ENCODE measurements around the gene ENTPD8.
A peak's percentile ranks its signal among the peaks of the same experiment; 100 is the strongest.
"Not testable (repeated sequence)": the region's sequence is repeated elsewhere in the genome, so short reads cannot be mapped to it uniquely, and the experiment has no call there.

ENTPD8 gene

DNA sequence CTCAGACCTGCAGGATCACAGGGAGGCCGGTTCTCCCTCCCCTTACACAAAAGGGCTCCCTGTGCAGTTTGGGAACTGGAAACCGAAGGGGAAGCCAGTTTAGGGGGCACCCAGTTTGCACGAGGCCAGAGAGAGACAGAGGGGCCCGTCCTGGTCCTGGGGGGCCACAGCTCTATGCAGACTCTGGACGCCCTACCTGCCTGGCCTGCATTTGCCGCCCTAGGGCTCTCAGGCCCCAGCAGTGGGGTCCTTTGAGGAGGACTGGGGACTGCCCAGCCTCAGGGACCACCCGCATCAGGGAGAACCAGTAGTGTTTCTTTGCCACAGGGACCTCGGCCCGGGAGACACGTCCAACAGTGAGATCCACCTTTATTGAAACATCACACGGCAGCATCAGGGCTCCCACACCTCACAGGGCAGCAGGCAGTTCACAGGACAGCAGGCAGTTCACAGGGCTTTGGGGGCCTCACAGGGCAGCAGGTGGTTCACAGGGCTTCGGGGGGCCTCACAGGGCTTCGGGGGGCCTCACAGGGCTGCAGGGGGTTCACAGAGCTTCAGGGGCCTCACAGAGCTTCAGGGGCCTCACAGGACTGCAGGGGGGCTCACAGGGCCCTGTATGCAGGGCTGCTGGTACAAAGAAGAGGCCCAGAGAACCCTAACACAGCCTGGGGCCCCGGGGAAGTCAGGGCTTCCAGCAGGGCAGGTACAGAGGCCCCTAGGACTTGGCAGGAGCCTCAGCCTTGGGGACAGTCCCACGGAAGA, 18.6 kb upstream of the ENTPD8 start:
- DNase-seq (ENCODE audit: insufficient read length, low spot score), result no peak
- FAIRE-seq, result no peak

GRCh38 chr9:137459152-137459600, 18.0 kb upstream of the ENTPD8 start, which contains the start of gene NSMF:
TSS of gene NSMF (minus strand) at chr9:137459334. CDS start at chr9:137459102, 232 bp downstream.
- DNase-seq (ENCODE audit: insufficient read length, low spot score) (peak; percentile 100), FAIRE-seq (peak; percentile 84)

DNA sequence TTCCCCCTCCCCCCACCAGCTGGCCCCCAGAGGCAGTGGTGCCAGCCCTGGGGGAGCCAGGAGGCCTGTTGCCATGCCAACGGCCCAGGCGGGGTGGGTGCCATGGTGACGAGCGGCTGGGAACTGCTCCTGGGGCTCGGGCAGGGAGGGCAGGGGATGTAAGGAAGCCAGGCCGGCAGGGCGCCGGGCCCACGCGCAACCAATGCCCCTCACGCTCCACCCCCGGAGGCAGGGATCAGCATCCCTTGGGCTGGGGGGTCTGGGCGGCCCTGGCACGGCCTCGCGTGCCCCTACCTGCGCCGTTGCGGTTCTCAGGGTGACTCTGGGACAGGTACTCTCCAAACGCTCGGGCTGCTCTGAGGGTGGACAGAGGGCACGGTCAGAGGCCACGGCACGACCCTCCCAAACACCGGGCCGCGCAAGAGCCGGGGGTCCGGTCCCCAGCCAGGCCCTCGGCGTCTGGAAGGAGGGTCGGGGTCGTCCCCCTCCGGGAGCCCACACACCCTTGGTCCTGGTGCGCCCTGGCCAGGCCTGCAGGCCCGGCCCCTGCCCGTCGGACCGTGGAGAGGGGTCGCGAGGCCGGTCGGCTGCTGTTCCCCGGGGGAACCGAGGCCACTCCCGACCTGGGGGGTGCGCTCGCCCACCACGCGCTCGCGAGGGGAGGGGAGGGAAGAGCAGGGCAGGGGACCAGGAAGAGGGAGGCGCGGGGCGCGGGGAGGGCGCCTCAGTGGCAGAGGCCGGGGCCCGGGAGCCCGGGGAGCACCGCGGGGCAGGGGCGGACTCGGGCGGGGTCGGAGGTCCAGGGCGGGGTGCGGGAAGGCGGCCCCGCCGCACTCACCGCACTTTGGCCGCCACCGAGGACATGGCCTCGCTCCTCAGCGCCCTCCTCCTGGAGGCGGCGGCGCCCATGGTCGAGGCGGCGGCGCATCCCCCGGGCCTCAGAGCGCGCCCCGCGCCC, 17.3 kb upstream of the ENTPD8 start:
- DNase-seq (ENCODE audit: insufficient read length, low spot score), result peak; percentile 44

DNA sequence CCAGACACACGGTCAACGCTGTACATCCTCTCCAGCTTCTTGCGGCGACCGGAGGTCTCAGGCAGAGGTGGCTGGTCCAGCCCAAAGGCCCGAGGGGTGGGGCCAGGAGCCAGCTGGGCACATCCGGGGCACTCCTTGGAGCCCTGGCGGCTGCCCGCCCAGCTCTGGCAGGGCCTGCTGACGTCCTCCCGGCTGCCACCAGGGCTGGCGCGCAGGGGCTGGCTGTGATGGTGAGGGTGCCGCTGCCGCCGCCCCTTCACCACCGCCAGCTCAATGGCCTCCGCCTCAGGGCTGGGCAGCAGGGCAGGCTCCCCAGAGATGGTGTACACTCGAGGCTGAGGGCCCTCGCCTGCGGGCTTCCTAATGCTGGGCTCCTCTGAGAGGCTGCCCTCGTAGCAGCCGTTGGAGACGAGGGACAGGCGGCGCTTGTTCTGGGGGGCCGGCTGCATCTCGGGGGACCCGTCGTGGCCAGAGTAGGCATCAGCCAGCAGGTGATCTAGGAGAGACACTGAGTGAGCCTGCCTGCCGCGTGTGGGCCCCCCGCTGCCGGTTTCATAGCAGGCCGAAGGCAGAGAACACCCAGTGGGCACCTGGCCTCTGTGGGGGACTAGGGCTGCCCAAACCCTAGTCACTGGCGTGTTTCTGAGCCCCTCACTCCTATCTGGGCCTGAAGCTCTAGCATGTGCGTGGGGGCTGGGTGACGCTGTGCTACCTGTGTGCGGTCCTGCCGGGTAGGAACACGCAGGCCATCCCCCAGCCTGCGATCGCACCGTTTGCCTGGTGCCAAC, 16.4 kb upstream of the ENTPD8 start:
- no peak for FAIRE-seq
- no peak for DNase-seq (ENCODE audit: insufficient read length, low spot score)

More for the DNA sequence above, 17.3 kb upstream of the ENTPD8 start:
- no peak for FAIRE-seq

- FAIRE-seq (no peak), DNase-seq (ENCODE audit: insufficient read length, low spot score) (no peak)
Measured at GRCh38 chr9:137456864-137457405, 15.8 kb upstream of the ENTPD8 start.

GRCh38 chr9:137456061-137456863, 15.1 kb upstream of the ENTPD8 start:
- DNase-seq (ENCODE audit: insufficient read length, low spot score) (no peak), FAIRE-seq (no peak)

GRCh38 chr9:137455359-137455991, 14.3 kb upstream of the ENTPD8 start:
- FAIRE-seq, result no peak
- no peak for DNase-seq (ENCODE audit: insufficient read length, low spot score)

- FAIRE-seq, result no peak
- DNase-seq (ENCODE audit: insufficient read length, low spot score), result no peak
Measured at GRCh38 chr9:137454597-137455358, 13.6 kb upstream of the ENTPD8 start.

DNA sequence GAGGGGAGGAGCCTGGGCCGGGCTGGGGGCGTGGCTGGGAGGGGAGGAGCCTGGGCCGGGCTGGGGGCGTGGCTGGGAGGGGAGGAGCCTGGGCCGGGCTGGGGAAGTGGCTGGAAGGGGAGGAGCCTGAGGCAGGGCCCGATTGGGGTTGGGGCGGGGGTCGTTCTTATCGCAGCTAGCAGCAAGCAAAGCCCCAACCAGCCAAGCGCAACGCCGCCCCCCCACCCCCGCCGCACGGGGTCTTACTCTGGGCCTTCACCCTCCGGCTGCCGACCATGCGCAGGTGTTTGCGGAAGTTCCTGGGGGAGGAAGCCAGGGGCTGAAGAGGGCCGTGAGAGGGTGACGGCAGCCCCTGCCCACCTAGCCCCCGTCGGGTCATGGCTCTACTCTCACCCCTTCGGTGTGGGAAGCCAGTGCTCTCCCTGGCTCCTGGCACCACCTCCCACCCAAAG, 13.0 kb upstream of the ENTPD8 start:
- DNase-seq (ENCODE audit: insufficient read length, low spot score) (peak; percentile 60), FAIRE-seq (no peak)

- DNase-seq (ENCODE audit: insufficient read length, low spot score), result peak; percentile 94
- peak; percentile 84 for FAIRE-seq
Measured at GRCh38 chr9:137453643-137454081, 12.5 kb upstream of the ENTPD8 start.

DNA sequence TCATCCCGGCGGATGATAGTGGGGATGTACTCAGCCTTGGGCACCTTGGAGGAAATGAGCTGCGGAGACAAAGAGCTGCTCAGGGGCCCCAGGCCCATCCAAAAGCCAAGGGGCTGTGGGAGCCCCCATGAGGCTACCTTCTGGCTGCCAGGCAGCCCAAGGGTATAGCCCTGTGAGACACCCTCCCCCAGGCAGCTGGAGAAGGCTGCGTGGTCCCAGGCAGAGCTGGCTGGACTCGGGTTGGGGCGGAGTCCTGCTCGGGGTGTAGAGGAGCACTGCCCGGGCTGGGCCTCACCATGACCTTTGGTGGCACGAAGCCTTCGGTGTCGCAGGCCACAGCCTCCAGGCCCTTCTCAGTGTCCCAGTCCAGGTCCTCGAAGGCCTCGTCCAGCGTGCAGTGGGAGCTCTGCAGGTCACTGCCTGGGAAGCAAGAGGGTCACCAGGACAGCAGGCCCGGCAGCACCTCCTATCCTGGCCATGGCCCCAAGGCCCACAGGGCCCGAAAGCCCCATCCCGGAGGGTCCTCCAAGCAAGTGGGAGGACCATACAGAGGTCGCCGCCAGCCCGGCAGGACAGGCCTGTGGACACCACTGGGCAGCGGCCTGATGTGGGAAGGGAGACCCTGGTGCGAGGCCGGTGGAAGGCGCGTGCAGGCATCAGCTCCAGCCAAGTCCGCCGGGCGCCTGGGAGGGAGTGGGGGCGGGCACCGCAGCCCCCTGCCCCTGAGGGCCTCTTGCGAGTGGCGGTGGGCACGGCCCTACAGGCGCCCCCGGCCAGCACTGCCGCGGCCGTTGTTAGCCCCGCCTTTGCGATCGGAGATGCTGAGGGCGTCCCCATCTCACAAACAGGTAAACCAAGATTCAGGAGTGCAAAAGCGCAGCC, 11.8 kb upstream of the ENTPD8 start:
- no peak for FAIRE-seq
- DNase-seq (ENCODE audit: insufficient read length, low spot score), result no peak

DNA sequence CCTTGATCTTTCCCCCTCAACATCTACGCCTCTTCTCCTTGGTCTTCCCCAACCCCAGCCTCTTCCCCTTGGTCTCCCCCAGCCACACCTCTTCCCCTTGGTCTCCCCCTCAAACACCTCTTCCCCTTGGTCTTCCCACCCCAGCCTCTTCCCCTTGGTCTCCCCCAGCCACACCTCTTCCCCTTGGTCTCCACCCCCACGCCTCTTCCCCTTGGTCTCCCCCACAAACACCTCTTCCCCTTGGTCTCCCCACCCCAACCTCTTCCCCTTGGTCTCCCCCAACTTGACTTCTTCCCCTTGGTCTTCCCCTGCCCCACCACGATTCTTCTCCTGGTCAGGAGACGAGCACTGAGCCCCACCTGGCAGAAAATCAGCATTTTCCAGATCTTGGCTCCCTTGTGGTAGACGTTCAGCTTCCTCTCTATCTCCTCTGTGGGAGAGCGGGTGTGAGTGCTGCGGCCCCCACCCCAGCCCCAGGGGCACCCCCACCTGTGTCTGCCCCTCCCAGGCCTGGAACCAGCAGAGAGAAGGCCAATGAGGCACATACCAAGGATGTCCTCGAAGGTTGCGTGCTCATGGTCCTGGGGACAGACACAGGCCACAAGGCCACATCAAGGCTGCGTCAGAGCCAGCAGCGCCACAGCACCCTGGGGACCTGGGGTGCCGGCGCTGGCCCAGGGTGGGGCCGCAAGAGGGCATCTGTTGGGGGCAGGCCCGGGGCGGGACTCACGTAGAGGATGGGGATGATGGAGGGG, 11.0 kb upstream of the ENTPD8 start:
- DNase-seq (ENCODE audit: insufficient read length, low spot score), result no peak
- FAIRE-seq, result no peak

DNA sequence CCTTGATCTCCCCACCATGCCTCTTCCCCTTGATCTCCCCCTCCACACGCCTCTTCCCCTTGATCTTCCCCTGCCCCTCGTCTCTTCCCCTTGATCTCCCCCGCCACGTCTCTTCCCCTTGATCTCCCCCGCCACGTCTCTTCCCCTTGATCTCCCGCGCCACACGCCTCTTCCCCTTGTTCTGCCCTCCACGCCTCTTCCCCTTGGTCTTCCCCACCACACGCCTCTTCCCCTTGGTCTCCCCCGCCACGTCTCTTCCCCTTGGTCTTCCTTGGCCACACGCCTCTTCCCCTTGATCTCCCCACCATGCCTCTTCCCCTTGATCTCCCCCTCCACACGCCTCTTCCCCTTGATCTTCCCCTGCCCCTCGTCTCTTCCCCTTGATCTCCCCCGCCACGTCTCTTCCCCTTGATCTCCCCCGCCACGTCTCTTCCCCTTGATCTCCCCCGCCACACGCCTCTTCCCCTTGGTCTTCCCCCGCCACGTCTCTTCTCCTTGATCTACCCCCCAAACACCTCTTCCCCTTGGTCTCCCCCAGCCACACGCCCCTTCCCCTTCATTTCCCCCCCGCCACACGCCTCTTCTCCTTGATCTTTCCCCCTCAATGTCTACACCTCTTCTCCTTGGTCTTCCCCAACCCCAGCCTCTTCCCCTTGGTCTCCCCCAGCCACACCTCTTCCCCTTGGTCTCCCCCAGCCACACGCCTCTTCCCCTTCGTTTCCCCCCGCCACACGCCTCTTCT, 10.3 kb upstream of the ENTPD8 start:
- not testable (repeated sequence) for FAIRE-seq; DNase-seq (ENCODE audit: insufficient read length, low spot score)

DNA sequence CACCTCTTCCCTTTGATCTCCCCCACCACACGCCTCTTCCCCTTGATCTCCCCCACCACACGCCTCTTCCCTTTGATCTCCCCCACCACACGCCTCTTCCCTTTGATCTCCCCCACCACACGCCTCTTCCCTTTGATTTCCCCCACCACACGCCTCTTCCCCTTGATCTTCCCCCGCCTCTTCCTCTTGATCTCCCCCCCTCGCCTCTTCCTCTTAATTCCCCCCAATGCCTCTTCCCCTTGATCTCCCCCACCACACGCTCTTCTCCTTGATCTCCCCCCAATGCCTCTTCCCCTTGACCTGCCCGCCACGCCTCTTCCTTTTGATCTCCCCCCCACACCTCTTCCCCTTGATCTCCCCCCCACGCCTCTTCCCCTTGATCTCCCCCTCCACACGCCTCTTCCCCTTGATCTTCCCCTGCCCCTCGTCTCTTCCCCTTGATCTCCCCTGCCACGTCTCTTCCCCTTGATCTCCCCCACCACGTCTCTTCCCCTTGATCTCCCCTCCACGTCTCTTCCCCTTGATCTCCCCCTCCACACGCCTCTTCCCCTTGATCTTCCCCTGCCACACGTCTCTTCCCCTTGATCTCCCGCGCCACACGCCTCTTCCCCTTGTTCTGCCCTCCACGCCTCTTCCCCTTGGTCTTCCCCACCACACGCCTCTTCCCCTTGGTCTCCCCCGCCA, 9.5 kb upstream of the ENTPD8 start:
- FAIRE-seq; DNase-seq (ENCODE audit: insufficient read length, low spot score): not testable (repeated sequence)

GRCh38 chr9:137449931-137450538, 8.9 kb upstream of the ENTPD8 start:
- no peak for DNase-seq (ENCODE audit: insufficient read length, low spot score)
- FAIRE-seq, result no peak
